PFSK-1 (cell line): ENCODE results near the gene OSGIN1.

Experiments
- POLR2AphosphoS5 ChIP-seq: IDR thresholded peaks from 2 replicates; pipeline ENCODE4 v1.6.1; 2012; ENCODE audit warnings: low read depth, mild to moderate bottlenecking, control low read depth, low read length, moderate library complexity
- SIN3A ChIP-seq: IDR thresholded peaks from 2 replicates; pipeline ENCODE4 v1.6.1; 2012; ENCODE audit warnings: mild to moderate bottlenecking, low read length, moderate library complexity, borderline replicate concordance; ENCODE audit not compliant: insufficient read depth
- TAF1 ChIP-seq: IDR thresholded peaks from 2 replicates; pipeline ENCODE4 v1.6.1; 2012; ENCODE audit warnings: low read length, control low read depth, borderline replicate concordance; ENCODE audit not compliant: insufficient read depth
- TF ChIP-seq, protein P1 (sequence below), 2 experiments: IDR thresholded peaks; 2 replicates each; pipeline versions ENCODE4 v1.6.1 to v1.8.0; 2011 to 2012; ENCODE audit warnings: low read depth in 2 of 2, low read length in 2 of 2, control low read depth in 1 of 2, inconsistent platforms in 1 of 2, mild to moderate bottlenecking in 1 of 2, moderate library complexity in 1 of 2; ENCODE audit not compliant: insufficient read depth in 1 of 2

DNA sequence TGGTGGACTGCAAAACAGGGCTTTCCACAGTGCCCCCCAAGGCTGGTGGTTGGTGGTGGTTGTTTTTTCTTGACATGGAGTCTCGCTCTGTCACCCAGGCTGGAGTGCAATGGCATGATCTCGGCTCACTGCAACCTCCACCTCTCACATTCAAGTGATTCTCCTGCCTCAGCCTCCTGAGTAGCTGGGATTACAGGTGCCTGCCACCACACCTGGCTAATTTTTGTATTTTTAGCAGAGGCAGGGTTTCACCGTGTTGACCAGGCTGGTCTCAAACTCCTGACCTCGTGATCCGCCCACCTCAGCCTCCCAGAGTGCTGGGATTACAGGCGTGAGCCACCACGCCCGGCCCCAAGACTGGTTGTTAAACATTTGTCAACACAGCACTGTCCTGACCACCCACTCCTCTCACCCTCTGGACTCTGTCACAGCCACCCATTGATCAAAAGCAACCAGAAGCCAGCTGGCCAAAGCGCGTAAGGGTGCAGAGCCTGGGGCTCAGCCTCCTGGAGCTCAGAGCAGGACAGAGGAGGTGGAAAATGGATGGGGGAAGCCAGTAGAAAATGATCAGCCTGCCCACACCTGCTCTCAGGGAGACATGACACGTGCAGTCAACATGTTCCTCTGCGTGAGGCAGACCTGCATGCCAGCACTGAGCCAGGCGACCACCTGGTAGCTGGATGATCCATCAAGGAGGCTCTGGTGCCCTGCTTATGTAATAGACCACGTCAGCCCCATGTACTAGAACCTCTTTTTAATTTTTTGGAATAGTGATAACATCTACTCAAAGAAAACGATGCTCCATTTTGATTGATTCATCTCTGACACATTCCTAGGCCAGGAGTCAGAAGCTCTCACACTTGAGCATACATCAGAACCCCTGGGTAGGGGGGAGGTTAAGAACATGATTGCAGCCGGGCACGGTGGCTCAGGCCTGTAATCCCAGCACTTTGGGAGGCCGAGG lies 14.8 kb upstream of the OSGIN1 start:
- no peak for TF ChIP-seq TAF1
- TF ChIP-seq POLR2AphosphoS5 = no peak
- TF ChIP-seq, protein P1, sequence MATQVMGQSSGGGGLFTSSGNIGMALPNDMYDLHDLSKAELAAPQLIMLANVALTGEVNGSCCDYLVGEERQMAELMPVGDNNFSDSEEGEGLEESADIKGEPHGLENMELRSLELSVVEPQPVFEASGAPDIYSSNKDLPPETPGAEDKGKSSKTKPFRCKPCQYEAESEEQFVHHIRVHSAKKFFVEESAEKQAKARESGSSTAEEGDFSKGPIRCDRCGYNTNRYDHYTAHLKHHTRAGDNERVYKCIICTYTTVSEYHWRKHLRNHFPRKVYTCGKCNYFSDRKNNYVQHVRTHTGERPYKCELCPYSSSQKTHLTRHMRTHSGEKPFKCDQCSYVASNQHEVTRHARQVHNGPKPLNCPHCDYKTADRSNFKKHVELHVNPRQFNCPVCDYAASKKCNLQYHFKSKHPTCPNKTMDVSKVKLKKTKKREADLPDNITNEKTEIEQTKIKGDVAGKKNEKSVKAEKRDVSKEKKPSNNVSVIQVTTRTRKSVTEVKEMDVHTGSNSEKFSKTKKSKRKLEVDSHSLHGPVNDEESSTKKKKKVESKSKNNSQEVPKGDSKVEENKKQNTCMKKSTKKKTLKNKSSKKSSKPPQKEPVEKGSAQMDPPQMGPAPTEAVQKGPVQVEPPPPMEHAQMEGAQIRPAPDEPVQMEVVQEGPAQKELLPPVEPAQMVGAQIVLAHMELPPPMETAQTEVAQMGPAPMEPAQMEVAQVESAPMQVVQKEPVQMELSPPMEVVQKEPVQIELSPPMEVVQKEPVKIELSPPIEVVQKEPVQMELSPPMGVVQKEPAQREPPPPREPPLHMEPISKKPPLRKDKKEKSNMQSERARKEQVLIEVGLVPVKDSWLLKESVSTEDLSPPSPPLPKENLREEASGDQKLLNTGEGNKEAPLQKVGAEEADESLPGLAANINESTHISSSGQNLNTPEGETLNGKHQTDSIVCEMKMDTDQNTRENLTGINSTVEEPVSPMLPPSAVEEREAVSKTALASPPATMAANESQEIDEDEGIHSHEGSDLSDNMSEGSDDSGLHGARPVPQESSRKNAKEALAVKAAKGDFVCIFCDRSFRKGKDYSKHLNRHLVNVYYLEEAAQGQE (IDR thresholded peaks at IDR 0.05; ENCODE audit: insufficient read depth in 1 of 2, low read depth in 2 of 2, low read length in 2 of 2) = no peak
- TF ChIP-seq SIN3A = no peak
